HEK293 (cell line): ENCODE measurements around the gene TACR3.
"Not testable (repeated sequence)": the region's sequence is repeated elsewhere in the genome, so short reads cannot be mapped to it uniquely, and the experiment has no call there.

ENCODE experiments used
- HOXA7 ChIP-seq: sonication (generic); formaldehyde crosslinking; IDR thresholded peaks from 2 replicates; pipeline ENCODE4 v1.8.1; 2022; ENCODE audit warnings: missing genetic modification reagents, borderline replicate concordance
- REST ChIP-seq: fragments of 450-650 bp; formaldehyde crosslinking; IDR thresholded peaks from 2 replicates; pipeline ENCODE4 v1.5.1; 2016; ENCODE audit warnings: missing biosample characterization, missing genetic modification characterization
- SP2 ChIP-seq: fragments of 450-650 bp; formaldehyde crosslinking; IDR thresholded peaks from 2 replicates; pipeline ENCODE4 v1.5.1; 2016; ENCODE audit warnings: missing biosample characterization, missing genetic modification characterization
- ZBTB17 ChIP-seq: fragments of 450-650 bp; formaldehyde crosslinking; IDR thresholded peaks from 2 replicates; pipeline ENCODE4 v1.5.1; 2016; ENCODE audit warnings: missing biosample characterization, missing genetic modification characterization
- ZBTB48 ChIP-seq: fragments of 450-650 bp; formaldehyde crosslinking; IDR thresholded peaks from 2 replicates; pipeline ENCODE4 v1.5.1; 2016; ENCODE audit warnings: missing biosample characterization, missing genetic modification characterization
- ZNF138 ChIP-seq: fragments of 450-650 bp; formaldehyde crosslinking; IDR thresholded peaks from 2 replicates; pipeline ENCODE4 v1.5.1; 2016; ENCODE audit warnings: missing biosample characterization, missing genetic modification characterization, borderline replicate concordance
- ZNF155 ChIP-seq: fragments of 450-650 bp; formaldehyde crosslinking; IDR thresholded peaks from 2 replicates; pipeline ENCODE4 v1.5.1; 2016; ENCODE audit warnings: missing biosample characterization, missing genetic modification characterization
- ZNF23 ChIP-seq: fragments of 450-650 bp; formaldehyde crosslinking; IDR thresholded peaks from 2 replicates; pipeline ENCODE4 v1.5.1; 2016; ENCODE audit warnings: missing biosample characterization, missing genetic modification characterization, borderline replicate concordance
- ZNF391 ChIP-seq: fragments of 450-650 bp; formaldehyde crosslinking; IDR thresholded peaks from 2 replicates; pipeline ENCODE4 v1.5.1; 2016; ENCODE audit warnings: low read depth, missing biosample characterization, missing genetic modification characterization, borderline replicate concordance
- ZNF488 ChIP-seq: fragments of 450-650 bp; formaldehyde crosslinking; IDR thresholded peaks from 2 replicates; pipeline ENCODE4 v1.5.1; 2016; ENCODE audit warnings: missing biosample characterization, missing genetic modification characterization
- ZNF544 ChIP-seq: fragments of 450-650 bp; formaldehyde crosslinking; IDR thresholded peaks from 2 replicates; pipeline ENCODE4 v1.5.0; 2017; ENCODE audit warnings: missing biosample characterization, missing genetic modification characterization
- TF ChIP-seq, protein P1 (sequence below): fragments of 450-650 bp; formaldehyde crosslinking; IDR thresholded peaks from 2 replicates; pipeline ENCODE4 v1.5.1; 2016; ENCODE audit warnings: missing biosample characterization, missing genetic modification characterization

DNA sequence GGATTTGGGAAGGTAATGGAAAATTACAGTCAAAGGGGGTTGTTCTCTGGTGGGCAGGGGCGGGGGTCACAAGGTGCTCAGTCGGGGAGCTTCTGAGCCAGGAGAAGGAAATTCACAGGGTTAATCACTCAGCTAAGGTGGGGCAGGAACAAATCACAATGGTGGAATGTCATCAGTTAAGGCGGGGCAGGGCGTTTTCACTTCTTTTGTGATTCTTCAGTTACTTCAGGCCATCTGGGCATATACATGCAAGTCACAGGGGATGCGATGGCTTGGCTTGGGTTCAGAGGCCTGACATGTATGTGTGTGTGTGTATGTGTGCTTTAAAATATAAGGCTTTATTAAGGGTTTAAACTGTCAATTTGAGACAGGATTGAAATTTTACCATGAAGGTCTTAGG lies 160.6 kb downstream of the TACR3 start:
- TF ChIP-seq HOXA7 (CRISPR knock-in tag); ZBTB17 (tag by site-specific recombination); SP2 (tag by site-specific recombination); ZNF23 (tag by site-specific recombination); ZNF391 (tag by site-specific recombination); ZNF544 (tag by site-specific recombination); ZNF488 (tag by site-specific recombination); ZNF138 (tag by site-specific recombination); ZNF155 (tag by site-specific recombination); ZBTB48; REST: not testable (repeated sequence)
- TF ChIP-seq, protein P1, sequence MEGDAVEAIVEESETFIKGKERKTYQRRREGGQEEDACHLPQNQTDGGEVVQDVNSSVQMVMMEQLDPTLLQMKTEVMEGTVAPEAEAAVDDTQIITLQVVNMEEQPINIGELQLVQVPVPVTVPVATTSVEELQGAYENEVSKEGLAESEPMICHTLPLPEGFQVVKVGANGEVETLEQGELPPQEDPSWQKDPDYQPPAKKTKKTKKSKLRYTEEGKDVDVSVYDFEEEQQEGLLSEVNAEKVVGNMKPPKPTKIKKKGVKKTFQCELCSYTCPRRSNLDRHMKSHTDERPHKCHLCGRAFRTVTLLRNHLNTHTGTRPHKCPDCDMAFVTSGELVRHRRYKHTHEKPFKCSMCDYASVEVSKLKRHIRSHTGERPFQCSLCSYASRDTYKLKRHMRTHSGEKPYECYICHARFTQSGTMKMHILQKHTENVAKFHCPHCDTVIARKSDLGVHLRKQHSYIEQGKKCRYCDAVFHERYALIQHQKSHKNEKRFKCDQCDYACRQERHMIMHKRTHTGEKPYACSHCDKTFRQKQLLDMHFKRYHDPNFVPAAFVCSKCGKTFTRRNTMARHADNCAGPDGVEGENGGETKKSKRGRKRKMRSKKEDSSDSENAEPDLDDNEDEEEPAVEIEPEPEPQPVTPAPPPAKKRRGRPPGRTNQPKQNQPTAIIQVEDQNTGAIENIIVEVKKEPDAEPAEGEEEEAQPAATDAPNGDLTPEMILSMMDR, result not testable (repeated sequence)
